ENCODE measurements around the gene CACNA1C. TPM values are rescaled to one million over a fixed set of nuclear protein-coding genes. Genes with fewer than 3 reads are reported as not detected.

CACNA1C gene
- total RNA-seq, 1 experiment from 2014 or later = 3.7 TPM

DNA sequence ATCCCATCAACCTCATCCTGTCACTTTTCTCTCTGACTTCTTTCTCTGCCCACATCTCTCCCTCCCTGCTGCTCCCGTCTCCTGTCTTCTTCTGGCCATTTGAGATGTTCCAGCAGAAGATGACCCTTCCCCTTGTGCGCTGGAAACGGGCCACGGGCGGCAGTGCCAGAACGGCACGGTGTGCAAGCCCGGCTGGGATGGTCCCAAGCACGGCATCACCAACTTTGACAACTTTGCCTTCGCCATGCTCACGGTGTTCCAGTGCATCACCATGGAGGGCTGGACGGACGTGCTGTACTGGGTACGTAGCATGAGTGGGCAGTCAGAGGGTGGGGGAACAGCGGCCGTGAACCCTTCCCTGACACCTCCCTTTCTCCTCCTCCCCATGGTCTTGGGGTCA is 440.3 kb downstream of the CACNA1C start:
- DNase-seq (ENCODE audit: low spot score) = no peak
- TF ChIP-seq CTCF (conservative IDR thresholded peaks at IDR 0.05; ENCODE audit: low read depth, low read length) (no peak), EZH2 (IDR thresholded peaks at IDR 0.05; ENCODE audit: borderline replicate concordance, low read depth, low read length, poor library complexity, severe bottlenecking) (no peak)
- no peaks in the 10 kb centered on the region for H3K36me3 ChIP-seq (ENCODE audit: insufficient read depth, low read length, poor library complexity, severe bottlenecking)
- ChIA-PET CTCF (no interaction called here), POLR2A (ENCODE audit: low non-redundant PET) (no interaction called here)
- peaks cover 6% of the 10 kb centered on the region for H3K4me1 ChIP-seq (ENCODE audit: insufficient read depth, low read length, poor library complexity, severe bottlenecking)
- H3K9me3 ChIP-seq (ENCODE audit: low read depth, low read length, poor library complexity, severe bottlenecking) = no peaks in the 10 kb centered on the region
- H3K27me3 ChIP-seq (replicated peaks; ENCODE audit: insufficient read depth, low read depth, low read length, poor library complexity) = no peaks in the 10 kb centered on the region
- BruUV-seq (replicated peaks) = no TSS peak
- H3K27ac ChIP-seq (ENCODE audit: low read depth, low read length, poor library complexity, severe bottlenecking) = no peak overlapping the region
- intact Hi-C loops (cut with micrococcal nuclease; ENCODE audit: unreplicated experiment) = no loop called here
- no peak overlapping the region for H3K4me3 ChIP-seq (ENCODE audit: low read depth, low read length, poor library complexity, severe bottlenecking)

GRCh38 chr12:2494486-2495192 is 441.9 kb downstream of the CACNA1C start:
- DNase-seq (ENCODE audit: low spot score) = peak; percentile 50

GRCh38 chr12:2495417-2496112 is 442.8 kb downstream of the CACNA1C start:
- POLR2A ChIA-PET (ENCODE audit: low non-redundant PET) = no interaction called here
- DNase-seq (ENCODE audit: low spot score) = no peak
- H3K27ac ChIP-seq (ENCODE audit: low read depth, low read length, poor library complexity, severe bottlenecking) = no peak overlapping the region
- H3K36me3 ChIP-seq (ENCODE audit: insufficient read depth, low read length, poor library complexity, severe bottlenecking) = no peaks in the 10 kb centered on the region
- no peak overlapping the region for H3K4me3 ChIP-seq (ENCODE audit: low read depth, low read length, poor library complexity, severe bottlenecking)
- intact Hi-C loops (cut with micrococcal nuclease; ENCODE audit: unreplicated experiment) = no loop called here
- TF ChIP-seq CTCF (conservative IDR thresholded peaks at IDR 0.05; ENCODE audit: low read depth, low read length) = no peak
- TF ChIP-seq EZH2 (IDR thresholded peaks at IDR 0.05; ENCODE audit: borderline replicate concordance, low read depth, low read length, poor library complexity, severe bottlenecking) = no peak
- CTCF ChIA-PET = no interaction called here
- no peaks in the 10 kb centered on the region for H3K9me3 ChIP-seq (ENCODE audit: low read depth, low read length, poor library complexity, severe bottlenecking)
- peaks cover 2% of the 10 kb centered on the region for H3K4me1 ChIP-seq (ENCODE audit: insufficient read depth, low read length, poor library complexity, severe bottlenecking)
- no TSS peak for BruUV-seq (replicated peaks)
- H3K27me3 ChIP-seq (replicated peaks; ENCODE audit: insufficient read depth, low read depth, low read length, poor library complexity) = no peaks in the 10 kb centered on the region

More at GRCh38 chr12:2494486-2495192, 441.9 kb downstream of the CACNA1C start:
- H3K27me3 ChIP-seq (replicated peaks; ENCODE audit: insufficient read depth, low read depth, low read length, poor library complexity) = no peaks in the 10 kb centered on the region
- ChIA-PET CTCF (no interaction called here), POLR2A (ENCODE audit: low non-redundant PET) (no interaction called here)
- BruUV-seq (replicated peaks) = no TSS peak
- no peaks in the 10 kb centered on the region for H3K9me3 ChIP-seq (ENCODE audit: low read depth, low read length, poor library complexity, severe bottlenecking)
- H3K27ac ChIP-seq (ENCODE audit: low read depth, low read length, poor library complexity, severe bottlenecking) = no peak overlapping the region
- H3K4me3 ChIP-seq (ENCODE audit: low read depth, low read length, poor library complexity, severe bottlenecking) = no peak overlapping the region
- H3K4me1 ChIP-seq (ENCODE audit: insufficient read depth, low read length, poor library complexity, severe bottlenecking) = peaks cover 6% of the 10 kb centered on the region
- intact Hi-C loops (cut with micrococcal nuclease; ENCODE audit: unreplicated experiment) = no loop called here
- no peaks in the 10 kb centered on the region for H3K36me3 ChIP-seq (ENCODE audit: insufficient read depth, low read length, poor library complexity, severe bottlenecking)
- TF ChIP-seq CTCF (conservative IDR thresholded peaks at IDR 0.05; ENCODE audit: low read depth, low read length) (no peak), EZH2 (IDR thresholded peaks at IDR 0.05; ENCODE audit: borderline replicate concordance, low read depth, low read length, poor library complexity, severe bottlenecking) (no peak)

All from A673 (cell line).